NCI-H524 (cell line): Measurements from ENCODE around the gene RBM6.

ENCODE experiments used
- DNase-seq, 2 experiments: peaks; one replicate each; lab custom pipeline; 2025; lab: John Stamatoyannopoulos, UW

RBM6 gene

DNA sequence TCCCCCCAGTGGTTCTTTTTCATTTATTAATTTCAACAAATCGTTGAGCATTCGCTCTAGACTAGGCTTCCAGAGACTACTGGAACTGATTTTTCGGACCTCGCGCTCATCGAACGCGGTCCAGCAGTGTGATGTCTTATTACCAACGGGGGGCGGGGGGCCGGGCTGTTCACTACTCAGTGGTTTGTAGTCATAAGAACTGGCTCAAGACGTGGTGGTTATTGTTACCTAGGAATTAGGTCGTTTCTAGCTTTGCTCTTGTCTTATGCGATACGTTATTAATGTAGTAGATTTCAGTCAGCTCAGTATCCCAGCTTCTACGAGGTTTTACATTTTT is 149.6 kb downstream of the RBM6 start:
- no peak for DNase-seq

DNA sequence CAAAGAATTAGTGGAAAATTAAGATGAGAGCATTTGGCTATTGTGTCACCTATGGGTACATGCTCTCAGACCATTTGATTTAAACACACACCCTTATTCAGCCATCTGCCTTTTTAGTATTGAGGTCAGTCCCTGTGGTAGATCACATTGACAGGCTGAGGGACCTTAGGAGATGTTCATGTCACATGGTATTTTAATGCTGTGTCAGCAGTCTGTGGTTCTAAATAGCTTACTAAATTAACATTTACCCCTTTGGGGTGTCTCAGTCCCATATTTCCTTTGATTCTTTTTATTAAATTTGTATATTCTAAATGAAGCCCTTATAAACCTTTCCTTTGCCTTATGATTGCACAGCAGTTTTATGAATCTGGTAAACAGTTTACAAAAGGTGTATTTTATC is 151.0 kb downstream of the RBM6 start:
- DNase-seq, result no peak

DNA sequence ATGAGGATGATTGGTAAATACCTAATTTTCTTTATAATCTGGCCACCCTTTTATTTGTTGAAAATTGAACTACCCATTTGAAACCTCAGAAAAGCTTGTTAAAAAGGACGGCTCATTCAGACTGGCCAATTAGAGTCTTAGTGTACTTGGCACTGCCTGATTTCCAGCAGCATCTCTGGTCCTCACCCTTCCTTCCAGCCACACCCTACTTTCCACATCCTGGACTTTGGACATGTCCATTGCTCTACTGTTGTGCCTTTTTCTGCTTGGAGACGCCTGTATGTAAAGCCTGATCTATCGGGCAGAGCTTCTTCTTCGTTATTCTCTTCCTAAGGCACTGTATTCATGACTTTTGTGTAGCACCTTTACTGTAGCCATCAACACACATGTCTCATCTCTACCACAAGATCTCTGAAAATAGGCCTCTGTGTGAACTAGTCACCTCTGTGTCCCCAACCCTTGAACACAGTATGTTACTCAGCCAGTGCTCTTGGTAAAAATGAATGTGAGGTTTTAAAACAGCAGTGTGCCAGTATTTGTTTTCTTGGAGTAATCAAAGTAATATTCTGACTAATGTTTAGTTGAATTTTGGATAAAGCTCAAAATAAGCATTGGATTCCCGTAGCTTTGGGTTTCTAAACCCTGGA is 155.5 kb downstream of the RBM6 start:
- DNase-seq, result no peak

DNA sequence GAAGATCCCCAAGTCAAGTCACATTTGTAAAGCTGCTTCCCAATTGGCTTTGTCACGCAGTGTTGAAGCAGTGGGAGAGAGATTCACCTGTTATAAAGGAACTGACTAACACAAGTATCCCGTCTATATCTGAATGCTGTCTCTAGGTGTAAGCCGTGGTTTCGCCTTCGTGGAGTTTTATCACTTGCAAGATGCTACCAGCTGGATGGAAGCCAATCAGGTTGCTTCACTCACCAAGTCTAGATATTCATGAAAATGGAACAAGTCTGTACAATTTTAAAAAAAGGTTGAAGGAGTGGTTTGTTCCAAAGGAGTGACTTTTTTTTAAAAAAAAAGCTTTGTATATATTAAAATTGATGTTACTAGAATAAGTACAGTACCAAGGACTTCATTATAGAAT is 160.4 kb downstream of the RBM6 start:
- DNase-seq, result peak in 1 of 2 experiments; percentile 19

DNA sequence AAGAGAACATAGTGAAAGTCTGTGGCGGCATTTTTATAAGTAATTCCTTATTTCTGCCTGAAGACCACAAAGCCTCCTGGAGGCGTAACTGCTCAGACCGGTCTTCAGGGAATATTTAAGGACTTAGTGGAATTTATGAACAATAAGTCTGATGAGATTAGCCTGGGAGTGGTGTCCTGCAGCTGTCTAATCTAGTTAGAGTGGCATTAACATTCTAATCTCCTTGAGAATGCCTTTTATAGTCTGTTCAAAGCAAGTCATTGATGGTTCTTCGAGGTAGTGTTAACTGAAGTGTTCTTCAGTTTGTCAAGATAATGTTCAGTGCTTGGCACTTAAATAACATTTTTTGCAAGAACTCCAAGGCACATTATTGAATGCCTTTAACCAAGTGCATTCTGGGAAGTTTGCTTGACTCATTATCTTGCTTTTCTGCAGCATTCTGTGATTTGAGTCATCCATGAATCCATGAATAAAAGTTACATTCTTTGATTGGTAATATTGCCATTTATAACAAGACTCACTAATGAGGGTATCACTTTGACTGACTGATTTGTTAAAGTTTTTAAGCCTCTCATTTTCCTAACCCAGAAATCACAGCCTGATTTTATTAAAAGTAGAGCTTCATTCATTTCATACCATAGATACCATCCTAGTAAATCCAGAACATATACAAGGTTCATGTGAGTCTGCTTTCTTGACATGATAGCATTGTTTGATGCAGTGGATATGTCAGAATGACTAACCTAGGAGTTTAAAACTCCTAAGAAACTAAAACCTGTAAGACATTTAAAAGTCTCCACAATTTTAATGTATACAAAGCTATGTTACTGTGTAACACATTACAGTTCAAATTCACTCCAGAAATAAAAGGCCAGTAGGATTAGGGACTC is 161.3 kb downstream of the RBM6 start:
- peak; percentile 76 to 92 for DNase-seq

DNA sequence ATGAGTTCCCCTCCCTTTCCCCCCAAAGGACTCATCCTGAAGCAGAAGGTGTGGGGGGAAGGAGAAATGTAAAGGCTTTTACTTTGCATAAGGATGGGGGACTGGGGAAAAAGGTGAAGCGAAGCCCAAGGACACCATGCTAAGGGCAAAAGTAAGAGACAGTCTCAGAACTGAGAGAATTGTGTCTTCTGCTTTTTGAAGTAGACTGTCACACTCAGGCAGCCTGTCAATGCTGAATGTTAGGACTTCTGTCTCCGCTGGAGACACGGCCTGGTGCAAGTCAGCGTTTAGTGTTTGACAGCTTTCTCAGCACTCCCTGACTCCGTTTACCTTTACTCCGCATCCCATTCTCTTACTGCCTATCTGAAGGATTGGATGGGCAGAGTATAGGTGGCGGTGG is 162.6 kb downstream of the RBM6 start:
- DNase-seq, result no peak

DNA sequence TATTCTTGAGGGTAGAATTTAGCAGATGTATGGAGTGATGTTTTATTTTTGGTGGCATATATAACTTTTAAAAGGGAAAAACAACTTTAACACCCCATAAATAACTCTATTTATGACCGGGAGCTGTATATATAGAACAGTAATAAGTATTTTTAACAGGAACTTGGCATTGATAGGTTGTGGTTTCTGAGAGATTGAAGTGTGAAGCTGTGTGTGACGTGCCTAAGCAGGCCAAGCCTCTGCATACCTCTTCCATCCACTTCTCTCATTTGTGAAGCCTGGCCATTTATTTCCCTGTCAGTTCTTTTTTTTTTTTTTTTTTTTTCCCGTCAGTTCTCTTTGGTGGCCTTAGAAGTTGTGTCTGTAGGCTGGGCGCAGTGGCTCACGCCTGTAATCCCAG is 171.8 kb downstream of the RBM6 start:
- no peak for DNase-seq

DNA sequence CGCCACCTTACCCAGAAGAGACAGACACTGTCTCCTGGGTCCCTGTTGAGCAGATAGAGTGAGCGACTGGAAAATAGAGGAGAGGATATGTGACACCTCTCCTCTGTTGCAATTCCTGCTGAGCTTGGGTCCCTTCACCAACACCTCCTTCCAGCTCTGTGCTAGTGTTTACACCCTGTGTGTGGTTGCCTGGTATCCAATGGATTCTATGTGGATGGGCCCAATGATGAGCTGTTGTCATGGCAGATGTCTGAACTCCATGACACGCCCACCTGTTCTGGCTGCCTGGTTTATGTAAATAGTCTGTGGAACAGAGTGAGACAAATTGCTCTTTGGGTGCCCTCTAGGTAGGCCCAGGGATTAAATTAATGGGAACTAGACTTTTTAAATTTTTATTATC is 172.5 kb downstream of the RBM6 start:
- no peak for DNase-seq

DNA sequence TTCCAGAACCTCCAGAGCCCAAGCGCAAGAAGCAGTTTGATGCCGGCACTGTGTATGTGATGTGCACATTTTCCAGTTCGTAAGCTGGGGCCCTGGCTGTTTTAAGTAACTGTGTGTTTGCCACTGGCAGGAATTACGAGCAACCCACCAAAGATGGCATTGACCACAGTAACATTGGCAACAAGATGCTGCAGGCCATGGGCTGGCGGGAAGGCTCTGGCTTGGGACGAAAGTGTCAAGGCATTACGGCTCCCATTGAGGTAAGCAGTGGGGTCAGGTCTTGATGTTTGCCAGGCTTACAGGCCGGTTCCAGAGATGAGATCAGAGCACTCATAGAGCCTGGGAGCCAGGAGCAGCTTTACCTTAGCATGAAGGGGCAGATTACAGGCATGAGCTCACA is 177.2 kb downstream of the RBM6 start:
- no peak for DNase-seq

DNA sequence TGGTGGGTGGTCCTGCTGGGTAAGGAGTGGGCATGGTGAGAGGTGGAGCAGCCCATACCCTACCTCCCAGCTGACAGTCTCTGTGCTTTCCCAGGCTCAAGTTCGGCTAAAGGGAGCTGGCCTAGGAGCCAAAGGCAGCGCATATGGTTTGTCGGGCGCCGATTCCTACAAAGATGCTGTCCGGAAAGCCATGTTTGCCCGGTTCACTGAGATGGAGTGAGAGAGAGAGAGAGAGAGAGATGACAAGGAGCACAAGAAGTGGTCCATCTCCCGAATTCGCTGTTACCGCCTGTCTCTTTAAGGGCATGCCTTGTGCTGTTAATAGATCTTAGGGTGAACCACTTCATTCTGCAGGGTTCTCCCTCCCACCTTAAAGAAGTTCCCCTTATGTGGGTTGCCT is 178.3 kb downstream of the RBM6 start:
- DNase-seq, result no peak

DNA sequence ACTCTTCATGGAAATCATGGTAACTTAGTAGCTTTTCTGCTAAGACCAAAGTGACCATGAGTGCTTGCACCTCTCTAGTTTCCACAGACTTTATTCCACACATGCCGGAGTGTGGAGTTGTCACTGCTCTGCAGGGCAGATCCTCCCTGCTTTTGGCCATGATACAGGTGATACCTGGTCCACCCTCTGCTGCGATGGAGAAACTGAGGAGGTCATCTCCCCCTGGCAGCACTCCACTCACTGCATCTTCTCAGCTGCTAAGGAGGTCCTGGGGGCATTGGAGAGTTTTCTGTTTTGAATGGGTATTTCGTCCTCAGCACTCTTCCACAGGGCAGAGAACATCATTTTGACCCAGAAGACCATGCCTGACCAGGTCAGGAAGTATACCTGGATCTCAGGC is 179.8 kb downstream of the RBM6 start:
- DNase-seq, result no peak

DNA sequence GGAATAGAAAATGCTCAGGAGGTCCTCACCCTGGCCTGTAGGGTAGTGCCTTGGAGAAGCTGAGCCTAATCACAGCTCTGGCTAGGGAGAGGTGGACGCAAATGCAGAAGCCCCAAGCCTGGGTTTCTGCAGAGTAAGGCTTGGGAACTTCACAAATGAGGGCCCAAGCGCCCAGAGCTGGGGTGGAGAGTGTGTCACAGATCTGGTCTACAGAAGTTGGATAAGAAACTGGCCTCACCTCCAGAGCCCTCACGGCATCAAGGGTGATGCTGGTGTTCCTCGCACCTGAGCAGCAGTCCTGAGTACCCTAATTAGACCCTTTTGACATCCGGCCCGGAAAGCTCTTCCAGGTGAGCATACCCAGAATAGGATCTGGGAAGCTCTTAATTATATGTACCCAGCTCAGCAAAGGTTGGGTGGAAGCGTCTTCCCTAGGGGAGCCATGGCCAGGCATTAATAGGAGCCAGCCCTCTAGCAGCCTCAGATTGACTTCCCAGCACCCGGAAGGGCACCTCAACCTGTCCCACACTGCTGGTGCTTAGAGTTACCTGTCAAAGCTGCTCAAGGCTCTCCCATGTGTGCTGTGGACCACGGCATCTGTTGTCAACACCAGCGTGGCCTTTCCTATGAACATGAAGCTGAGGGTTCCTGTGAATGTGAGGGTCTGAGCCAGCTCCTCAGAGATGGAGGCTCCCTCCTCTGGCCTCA is 180.6 kb downstream of the RBM6 start:
- no peak for DNase-seq

DNA sequence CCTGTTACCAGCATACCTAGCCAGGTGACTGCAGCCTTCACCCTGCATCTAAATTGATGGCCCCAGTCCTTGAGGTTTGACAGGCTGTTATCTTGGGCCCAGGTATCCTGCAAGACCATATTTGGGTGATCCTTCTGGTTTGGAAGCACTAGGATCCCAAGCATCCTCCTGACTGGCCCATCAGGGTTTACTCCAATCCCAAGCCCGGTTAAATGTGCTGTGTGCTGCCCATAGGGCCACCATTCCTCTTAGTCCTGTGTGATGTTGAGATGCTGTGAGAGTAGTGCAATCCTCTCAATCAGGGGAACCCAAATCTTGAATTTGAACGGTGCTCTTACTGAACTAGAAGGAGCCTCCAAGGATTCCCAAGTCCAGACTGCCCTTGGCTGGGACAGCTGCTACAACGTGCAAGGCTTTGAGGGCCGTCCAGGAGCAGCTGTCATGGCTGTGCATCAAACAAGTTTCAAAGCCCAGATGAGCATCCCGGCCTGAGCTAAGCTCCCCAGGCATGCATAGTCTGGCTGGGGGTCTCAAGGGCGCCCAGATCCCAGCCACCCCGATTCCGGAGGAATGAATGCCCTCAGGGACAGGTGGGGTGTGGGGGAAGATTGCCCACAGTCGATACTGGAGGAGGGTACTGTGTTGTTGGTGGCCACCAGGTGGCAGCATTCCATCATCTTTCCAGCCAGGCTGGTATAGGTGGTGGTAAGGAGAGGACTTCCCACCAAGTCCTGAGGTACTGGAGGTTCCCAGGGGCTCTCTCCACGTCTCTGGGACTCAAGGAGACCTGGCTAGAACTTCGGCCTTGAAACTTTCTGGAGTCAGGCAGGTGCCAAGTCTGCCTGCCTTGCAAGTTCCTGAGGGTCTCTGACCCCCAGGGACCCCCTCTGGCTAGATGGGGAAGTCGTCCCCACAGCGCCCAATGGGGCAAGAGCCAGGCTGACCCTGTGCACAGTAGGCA is 181.4 kb downstream of the RBM6 start:
- peak; percentile 70 to 73 for DNase-seq

DNA sequence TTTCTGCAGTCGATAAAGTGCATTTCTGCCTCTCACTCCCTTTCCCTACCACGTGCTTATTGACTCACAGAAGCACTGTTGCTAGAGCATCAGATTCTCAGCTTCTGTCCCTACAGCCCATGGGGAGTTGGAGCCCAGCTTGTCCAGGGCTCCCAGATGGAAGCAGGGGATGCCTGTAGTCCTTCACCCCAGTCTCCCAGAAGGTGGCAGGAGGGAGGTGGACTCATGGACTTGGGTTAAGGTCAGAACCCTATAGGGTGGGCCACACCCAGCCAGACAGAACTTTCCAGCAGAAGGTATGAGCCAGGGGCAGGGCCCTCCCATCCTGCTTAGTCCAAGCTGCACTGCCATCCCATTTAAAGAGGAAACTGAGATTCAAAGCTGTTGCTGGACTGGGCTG is 182.1 kb downstream of the RBM6 start:
- peak in 1 of 2 experiments; percentile 43 for DNase-seq

DNA sequence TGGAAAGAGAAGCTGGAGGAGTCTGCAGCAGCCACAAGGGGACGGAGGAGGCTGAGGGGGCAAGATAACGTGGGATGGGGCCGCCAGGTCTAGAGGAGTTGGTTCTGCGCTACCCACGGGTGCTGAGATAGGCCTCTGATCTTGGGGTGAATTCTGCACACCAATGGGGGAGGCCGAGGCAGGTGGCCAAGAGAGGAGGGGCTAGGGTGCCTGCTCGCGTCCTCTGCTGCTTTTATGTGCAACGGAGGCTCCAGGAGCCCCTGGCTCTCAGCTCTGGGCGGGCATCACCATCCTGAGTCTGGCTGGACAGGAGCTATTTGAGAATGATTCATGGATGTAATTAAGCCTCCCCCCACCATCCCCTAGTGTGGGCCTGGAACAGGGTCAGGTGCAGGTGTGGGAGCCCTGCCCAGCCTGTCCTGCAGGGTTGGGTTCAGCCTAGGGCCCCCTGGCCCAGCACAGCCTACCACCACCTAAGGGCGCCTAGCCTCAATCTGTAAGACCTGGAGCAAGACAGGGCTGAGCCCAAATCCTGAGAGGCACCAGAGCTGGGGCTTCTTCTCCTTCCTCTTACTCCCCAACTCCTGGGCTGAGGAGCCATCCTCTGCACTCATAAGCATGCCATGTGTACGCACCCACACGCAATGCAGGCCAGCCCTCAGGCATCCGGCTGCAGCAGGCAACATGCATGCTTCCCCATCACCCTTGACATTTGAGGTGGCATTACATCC is 182.9 kb downstream of the RBM6 start:
- no peak for DNase-seq

DNA sequence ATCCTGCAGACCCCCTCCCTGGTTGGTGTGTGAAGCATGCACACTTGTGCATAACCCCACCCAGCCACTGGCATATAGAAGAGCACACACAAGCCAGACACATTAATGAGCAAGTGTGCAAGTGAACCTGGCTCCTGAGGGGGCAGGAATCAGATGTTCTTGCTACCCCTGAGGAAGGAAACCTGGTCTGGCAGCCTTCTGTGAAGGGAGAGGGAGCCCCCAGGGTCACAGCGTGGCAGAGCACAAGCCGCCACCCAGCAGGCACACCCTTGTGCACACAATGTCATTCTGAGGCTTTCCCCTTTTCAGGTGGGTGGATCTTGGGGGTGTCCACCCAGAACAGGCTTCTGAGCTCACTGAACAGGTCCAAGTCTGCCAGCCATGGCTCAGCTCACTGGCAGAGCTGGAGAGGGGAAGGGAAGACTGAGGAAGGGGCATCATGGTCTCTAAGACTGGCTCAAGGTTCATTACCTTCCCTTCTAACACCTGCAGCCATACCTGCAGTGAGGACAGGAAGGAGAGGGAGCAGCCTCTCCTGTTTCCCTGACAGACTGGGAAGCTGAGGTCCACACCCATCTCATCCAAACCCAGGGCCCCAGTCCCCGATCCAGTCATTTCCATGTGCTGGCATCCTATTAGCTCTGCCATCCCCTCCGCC is 183.6 kb downstream of the RBM6 start:
- no peak for DNase-seq

DNA sequence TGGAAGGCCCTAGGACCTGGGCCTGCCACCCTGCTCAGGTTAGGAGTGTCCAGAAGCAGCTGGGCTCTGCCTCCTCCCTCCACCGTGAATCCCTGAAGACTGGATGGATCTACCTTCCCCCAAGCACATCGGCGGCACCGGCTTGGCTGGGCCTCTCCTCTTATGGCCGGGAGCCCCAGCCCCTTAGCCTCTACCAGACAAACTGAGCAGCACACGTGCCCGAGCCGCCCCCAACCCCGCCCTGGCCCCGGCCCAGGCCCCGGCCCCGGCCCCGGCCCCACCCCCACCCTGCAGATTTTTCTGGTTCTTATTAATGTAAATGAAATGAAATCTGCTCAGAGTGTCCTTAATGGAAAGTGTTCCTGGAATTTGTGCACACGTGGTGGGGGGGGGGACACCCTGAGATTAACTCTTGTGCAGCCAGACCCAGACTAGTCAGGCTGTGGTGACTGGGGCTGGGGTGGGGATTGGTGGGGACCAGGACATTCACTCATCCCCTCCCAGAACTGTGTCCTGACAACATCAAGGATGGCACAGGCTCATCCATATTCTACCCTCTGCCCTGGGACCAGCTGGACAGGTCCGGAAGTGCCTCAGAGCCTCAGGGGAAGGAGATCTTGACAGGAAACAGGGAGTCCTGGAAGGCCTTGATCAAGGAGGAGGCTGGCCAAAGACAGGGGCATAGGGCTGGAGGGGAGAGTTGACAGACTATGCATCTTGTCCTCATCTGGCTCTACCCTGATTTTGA is 184.3 kb downstream of the RBM6 start:
- peak in 1 of 2 experiments; percentile 41 for DNase-seq

DNA sequence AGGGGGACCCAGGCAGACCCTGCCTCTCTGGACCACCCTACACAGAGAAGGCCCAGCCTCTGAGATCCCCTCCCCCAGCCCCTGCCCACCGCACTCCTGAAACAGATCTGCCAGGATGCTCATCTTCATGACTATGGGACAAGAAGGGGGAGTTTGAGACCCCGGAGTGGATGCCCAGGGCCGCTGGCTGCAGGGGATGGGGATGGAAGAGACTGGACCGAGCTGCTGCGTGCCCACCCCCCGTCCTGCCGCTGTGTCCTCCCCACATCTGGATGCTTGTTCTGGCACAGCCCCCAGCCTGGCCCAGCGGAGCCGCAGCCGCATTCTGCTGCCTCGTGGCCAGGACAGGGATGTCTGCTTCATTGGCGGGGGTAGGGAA is 184.8 kb downstream of the RBM6 start:
- DNase-seq, result no peak

DNA sequence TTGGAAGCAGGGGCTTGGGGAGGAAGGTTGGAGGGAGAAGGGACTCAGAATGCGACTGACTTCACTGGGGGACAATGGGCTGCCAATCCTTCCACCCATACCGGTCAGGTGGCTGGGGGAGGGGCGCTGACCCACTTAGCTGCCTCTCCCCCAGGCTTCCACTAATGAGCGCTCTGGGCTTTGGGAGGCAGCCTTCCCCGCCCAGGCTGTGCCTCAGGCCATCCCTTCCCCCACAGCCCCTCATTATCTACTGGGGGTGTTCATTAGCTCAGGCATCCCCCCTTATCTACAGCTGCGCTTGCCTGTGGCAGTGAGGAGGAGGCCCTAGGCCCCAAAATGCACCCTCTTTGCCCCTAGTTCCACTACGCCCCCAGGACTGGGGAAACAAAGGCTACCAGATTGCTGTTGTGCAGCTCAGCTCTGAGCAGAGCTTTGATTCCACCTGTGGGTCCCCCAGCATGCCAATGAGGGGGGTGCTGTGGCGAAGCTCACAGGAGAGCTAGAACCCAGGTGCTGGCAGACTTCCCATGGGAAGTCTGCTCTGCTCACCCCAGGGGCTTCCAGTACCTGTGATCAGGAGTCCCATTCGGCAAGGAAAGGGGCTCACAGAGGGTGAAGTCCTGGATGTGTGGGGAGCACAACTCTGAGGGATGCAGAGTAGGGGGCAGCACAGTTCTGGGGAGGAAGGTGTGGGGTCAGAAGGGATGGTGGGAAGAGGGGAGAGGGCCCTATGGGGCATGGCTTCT is 185.8 kb downstream of the RBM6 start:
- no peak for DNase-seq
